ENCODE data around the gene SORBS2. TPM values are rescaled to one million over a fixed set of nuclear protein-coding genes. Genes with fewer than 3 reads are reported as not detected.
A peak's percentile ranks its signal among the peaks of the same experiment; 100 is the strongest.

Gene SORBS2
- total and polyA plus RNA-seq, 2 donors (not counting 3 experiments of a cell fraction or from before 2014, with no cell fraction given), result 69.8 to 82.5 TPM

GRCh38 chr4:185786422-185786821 is 25.6 kb downstream of the SORBS2 start:
- H3K36me3 ChIP-seq (ENCODE audit: control insufficient read depth in 2 of 2, extremely low read depth in 1 of 2, insufficient read depth in 2 of 2, low read length in 2 of 2), result no peaks in the 10 kb centered on the region
- no peaks in the 10 kb centered on the region for H3K79me2 ChIP-seq (ENCODE audit: control insufficient read depth, insufficient read depth, low read length)
- no peaks in the 10 kb centered on the region for H3K9me3 ChIP-seq (replicated peaks; ENCODE audit: control insufficient read depth, insufficient read depth, low read length)
- H3K4me1 ChIP-seq (ENCODE audit: control insufficient read depth, extremely low read depth, insufficient read depth, low read length), result peaks cover 26% of the 10 kb centered on the region
- FAIRE-seq (no peak), DNase-seq (ENCODE audit: low read depth, low spot score) (no peak)
- no TSS peak for BruUV-seq (replicated peaks)
- no peak overlapping the region for H3K4me3 ChIP-seq (replicated peaks in 1 of 3; ENCODE audit: insufficient read depth in 1 of 3, low read depth in 1 of 3, low read length in 3 of 3)
- intact Hi-C loops (cut with micrococcal nuclease) (no loop called here), dilution Hi-C loops (cut with MboI; ENCODE audit: extremely low pct_ligation_motif_present, low sequenced_read_pairs) (no loop called here)
- H3K9me1 ChIP-seq (replicated peaks; ENCODE audit: control insufficient read depth, extremely low read depth, insufficient read depth, low read length), result no peaks in the 10 kb centered on the region
- H2AFZ ChIP-seq (ENCODE audit: low read depth, low read length), result no peak overlapping the region
- no peak overlapping the region for H3K27ac ChIP-seq (ENCODE audit: insufficient read depth, low read depth, low read length)
- no peak overlapping the region for H3K9ac ChIP-seq (replicated peaks; ENCODE audit: extremely low read depth, insufficient read depth, low read length)
- H3K27me3 ChIP-seq (ENCODE audit: control insufficient read depth in 2 of 2, insufficient read depth in 2 of 2, low read length in 2 of 2), result no peaks in the 10 kb centered on the region
- TF ChIP-seq POLR2A (IDR thresholded peaks at IDR 0.05; ENCODE audit: low read depth, low read length), result no peak
- TF ChIP-seq, protein P1, sequence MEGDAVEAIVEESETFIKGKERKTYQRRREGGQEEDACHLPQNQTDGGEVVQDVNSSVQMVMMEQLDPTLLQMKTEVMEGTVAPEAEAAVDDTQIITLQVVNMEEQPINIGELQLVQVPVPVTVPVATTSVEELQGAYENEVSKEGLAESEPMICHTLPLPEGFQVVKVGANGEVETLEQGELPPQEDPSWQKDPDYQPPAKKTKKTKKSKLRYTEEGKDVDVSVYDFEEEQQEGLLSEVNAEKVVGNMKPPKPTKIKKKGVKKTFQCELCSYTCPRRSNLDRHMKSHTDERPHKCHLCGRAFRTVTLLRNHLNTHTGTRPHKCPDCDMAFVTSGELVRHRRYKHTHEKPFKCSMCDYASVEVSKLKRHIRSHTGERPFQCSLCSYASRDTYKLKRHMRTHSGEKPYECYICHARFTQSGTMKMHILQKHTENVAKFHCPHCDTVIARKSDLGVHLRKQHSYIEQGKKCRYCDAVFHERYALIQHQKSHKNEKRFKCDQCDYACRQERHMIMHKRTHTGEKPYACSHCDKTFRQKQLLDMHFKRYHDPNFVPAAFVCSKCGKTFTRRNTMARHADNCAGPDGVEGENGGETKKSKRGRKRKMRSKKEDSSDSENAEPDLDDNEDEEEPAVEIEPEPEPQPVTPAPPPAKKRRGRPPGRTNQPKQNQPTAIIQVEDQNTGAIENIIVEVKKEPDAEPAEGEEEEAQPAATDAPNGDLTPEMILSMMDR (IDR thresholded peaks at IDR 0.05; ENCODE audit: extremely low read depth in 1 of 2, insufficient read depth in 1 of 2, low read depth in 1 of 2, low read length in 2 of 2), result no peak
- TF ChIP-seq EZH2 (IDR thresholded peaks at IDR 0.05; ENCODE audit: borderline replicate concordance, low read depth, low read length, severe bottlenecking), result no peak
- H3K4me2 ChIP-seq (ENCODE audit: insufficient read depth, low read length), result no peak overlapping the region
- CTCF ChIA-PET, result no interaction called here
- H4K20me1 ChIP-seq (replicated peaks; ENCODE audit: control insufficient read depth, extremely low read depth, insufficient read depth, low read length), result no peaks in the 10 kb centered on the region
- POLR2A ChIA-PET, result no interaction called here

DNA sequence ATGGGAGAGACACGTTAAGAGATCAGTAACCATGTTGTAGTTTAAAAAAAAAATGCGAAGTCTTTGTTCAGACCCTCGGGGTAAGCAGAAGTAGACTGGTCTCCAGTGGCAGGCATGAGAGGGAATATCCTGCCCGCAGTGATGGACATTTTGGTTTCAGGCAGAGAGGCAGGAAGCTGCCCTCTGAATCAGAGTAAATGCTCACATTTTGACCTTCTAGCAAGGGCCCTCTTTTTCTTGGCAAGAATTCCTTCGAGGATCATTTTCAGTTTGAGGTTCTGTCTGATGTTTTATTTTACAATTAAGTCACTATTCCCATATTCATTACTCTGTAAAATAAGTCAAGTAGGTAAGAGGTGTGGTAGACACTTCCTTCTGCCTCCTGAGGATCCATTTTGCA is 28.4 kb downstream of the SORBS2 start:
- peak overlapping the region; percentile 45 for H2AFZ ChIP-seq (ENCODE audit: low read depth, low read length)
- H3K79me2 ChIP-seq (ENCODE audit: control insufficient read depth, insufficient read depth, low read length), result no peaks in the 10 kb centered on the region
- BruUV-seq (replicated peaks), result no TSS peak
- no peak overlapping the region for H3K9ac ChIP-seq (replicated peaks; ENCODE audit: extremely low read depth, insufficient read depth, low read length)
- no peaks in the 10 kb centered on the region for H3K9me1 ChIP-seq (replicated peaks; ENCODE audit: control insufficient read depth, extremely low read depth, insufficient read depth, low read length)
- H3K36me3 ChIP-seq (ENCODE audit: control insufficient read depth in 2 of 2, extremely low read depth in 1 of 2, insufficient read depth in 2 of 2, low read length in 2 of 2), result no peaks in the 10 kb centered on the region
- H4K20me1 ChIP-seq (replicated peaks; ENCODE audit: control insufficient read depth, extremely low read depth, insufficient read depth, low read length), result no peaks in the 10 kb centered on the region
- no peak overlapping the region for H3K4me3 ChIP-seq (replicated peaks in 1 of 3; ENCODE audit: insufficient read depth in 1 of 3, low read depth in 1 of 3, low read length in 3 of 3)
- no peak for DNase-seq (ENCODE audit: low read depth, low spot score)
- dilution Hi-C loops (cut with MboI; ENCODE audit: extremely low pct_ligation_motif_present, low sequenced_read_pairs), result no loop called here
- ChIA-PET POLR2A (no interaction called here), CTCF (interaction anchor here (0.9 to 1.1 kb wide), 2 partner anchors 9 to 11 kb away, joined by 3 read pairs; no protein-coding TSS in a partner anchor)
- no peaks in the 10 kb centered on the region for H3K27me3 ChIP-seq (ENCODE audit: control insufficient read depth in 2 of 2, insufficient read depth in 2 of 2, low read length in 2 of 2)
- H3K27ac ChIP-seq (ENCODE audit: insufficient read depth, low read depth, low read length), result peak overlapping the region; percentile 32
- peak overlapping the region; percentile 26 for H3K4me2 ChIP-seq (ENCODE audit: insufficient read depth, low read length)
- peak; percentile 48 for FAIRE-seq
- intact Hi-C loops (cut with micrococcal nuclease), result no loop called here
- no peaks in the 10 kb centered on the region for H3K9me3 ChIP-seq (replicated peaks; ENCODE audit: control insufficient read depth, insufficient read depth, low read length)
- peaks cover 44% of the 10 kb centered on the region for H3K4me1 ChIP-seq (ENCODE audit: control insufficient read depth, extremely low read depth, insufficient read depth, low read length)
- no peak for TF ChIP-seq GATA2 (IDR thresholded peaks at IDR 0.05; ENCODE audit: insufficient read depth, insufficient read length, low read depth, low read length)
- TF ChIP-seq FOS (IDR thresholded peaks at IDR 0.05; ENCODE audit: borderline replicate concordance, insufficient read depth, low read length), result peak; percentile 50
- TF ChIP-seq POLR2A (IDR thresholded peaks at IDR 0.05; ENCODE audit: low read depth, low read length), result no peak
- TF ChIP-seq, protein P1 (IDR thresholded peaks at IDR 0.05; ENCODE audit: extremely low read depth in 1 of 2, insufficient read depth in 1 of 2, low read depth in 1 of 2, low read length in 2 of 2), result no peak
- TF ChIP-seq EZH2 (IDR thresholded peaks at IDR 0.05; ENCODE audit: borderline replicate concordance, low read depth, low read length, severe bottlenecking), result no peak
- TF ChIP-seq, protein P2, sequence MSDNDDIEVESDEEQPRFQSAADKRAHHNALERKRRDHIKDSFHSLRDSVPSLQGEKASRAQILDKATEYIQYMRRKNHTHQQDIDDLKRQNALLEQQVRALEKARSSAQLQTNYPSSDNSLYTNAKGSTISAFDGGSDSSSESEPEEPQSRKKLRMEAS (IDR thresholded peaks at IDR 0.05; ENCODE audit: insufficient read depth, insufficient read length), result no peak
- no peak for TF ChIP-seq POLR2AphosphoS5 (IDR thresholded peaks at IDR 0.05; ENCODE audit: insufficient read depth, low read depth, low read length)
- no peak for TF ChIP-seq MYC (IDR thresholded peaks at IDR 0.05; ENCODE audit: low read depth, low read length)

Measured in endothelial cell of umbilical vein (primary cell).